Upper lobe of left lung (tissue), 4 donors: ENCODE data around the gene TMEM26.

Experiments
- CTCF ChIP-seq, 6 experiments: fragments of 450-650 bp in 4 of 6; fragments of 200-600 bp in 2 of 6; sonication (generic) in 2 of 6; IDR thresholded peaks; one replicate each; pipeline ENCODE4 v1.5.1; 2016 to 2019; ENCODE audit warnings: antibody characterized with exemption in 6 of 6
- POLR2A ChIP-seq, 4 donors: fragments of 450-650 bp; IDR thresholded peaks; one replicate each; pipeline ENCODE4 v1.5.1; 2016 to 2017; ENCODE audit warnings: antibody characterized with exemption in 4 of 4, mild to moderate bottlenecking in 2 of 4
- POLR2AphosphoS5 ChIP-seq, 2 donors: sonication (generic); formaldehyde crosslinking; IDR thresholded peaks; one replicate each; pipeline ENCODE4 v1.5.1; 2017; ENCODE audit warnings: antibody characterized with exemption in 2 of 2

DNA sequence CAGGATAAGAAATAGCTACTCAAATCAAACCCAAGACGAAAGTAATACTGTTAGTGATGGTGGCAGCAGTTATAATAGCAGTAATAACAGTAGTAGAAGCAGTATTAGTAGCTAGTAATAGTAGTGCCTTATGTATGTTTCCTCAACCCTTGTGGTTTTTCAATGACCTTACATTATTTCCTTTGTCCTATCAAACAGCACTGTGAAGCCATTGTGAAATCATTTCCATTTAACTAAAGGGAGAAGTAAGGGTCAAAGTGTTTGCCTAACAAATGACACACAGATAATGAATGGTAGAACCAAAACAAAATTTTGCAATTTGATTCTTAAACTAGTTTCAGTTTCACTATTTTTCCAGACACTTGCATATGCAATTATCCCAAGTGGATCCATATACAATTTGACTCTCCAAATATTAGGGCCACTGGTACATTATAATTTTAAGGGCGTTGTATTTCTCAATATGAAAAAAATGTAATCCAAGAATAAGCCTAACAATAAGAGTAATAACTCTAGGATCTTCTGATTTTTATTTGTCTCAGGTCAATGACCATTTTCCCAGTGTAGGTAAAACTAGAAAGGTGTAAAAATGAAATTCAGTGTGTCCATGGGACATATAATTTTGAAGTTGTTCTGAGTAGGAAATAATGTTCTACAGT, 33.7 kb upstream of the TMEM26 start:
- TF ChIP-seq POLR2A (IDR thresholded peaks at IDR 0.05) (no peak), CTCF (IDR thresholded peaks at IDR 0.05) (no peak), POLR2AphosphoS5 (IDR thresholded peaks at IDR 0.05) (peak in 1 of 2 donors; percentile 46)
